Measurements from ENCODE around the gene GFPT1.

Gene GFPT1

GRCh38 chr2:69315160-69315761, 71.8 kb downstream of the GFPT1 start:
- no peak for DNase-seq

- DNase-seq = no peak
These were observed 76.0 kb downstream of the GFPT1 start for GRCh38 chr2:69311024-69311416.

GRCh38 chr2:69310111-69311023, 76.7 kb downstream of the GFPT1 start:
- DNase-seq = no peak

- DNase-seq = peak; percentile 60
These were observed 77.5 kb downstream of the GFPT1 start for GRCh38 chr2:69309351-69310110.

GRCh38 chr2:69308338-69308737, 78.7 kb downstream of the GFPT1 start:
- DNase-seq = no peak

- no peak for DNase-seq
These were observed 79.4 kb downstream of the GFPT1 start for GRCh38 chr2:69307579-69308064.

GRCh38 chr2:69306822-69307578, 80.0 kb downstream of the GFPT1 start:
- peak; percentile 84 for DNase-seq

GRCh38 chr2:69306393-69306821, 80.6 kb downstream of the GFPT1 start:
- DNase-seq = no peak

- no peak for DNase-seq
These were observed 81.2 kb downstream of the GFPT1 start for GRCh38 chr2:69305712-69306392.

GRCh38 chr2:69305166-69305565, 81.9 kb downstream of the GFPT1 start:
- no peak for DNase-seq

GRCh38 chr2:69304656-69305055, 82.4 kb downstream of the GFPT1 start:
- no peak for DNase-seq

- no peak for DNase-seq
These were observed 86.4 kb downstream of the GFPT1 start for GRCh38 chr2:69300650-69301049.

- DNase-seq = no peak
These were observed 87.1 kb downstream of the GFPT1 start for GRCh38 chr2:69299772-69300516.

- DNase-seq = peak; percentile 79
These were observed 88.2 kb downstream of the GFPT1 start for GRCh38 chr2:69298862-69299261.

GRCh38 chr2:69298261-69298660, 88.8 kb downstream of the GFPT1 start:
- peak; percentile 95 for DNase-seq

GRCh38 chr2:69297216-69297615, 89.8 kb downstream of the GFPT1 start:
- DNase-seq = no peak

GRCh38 chr2:69296421-69296820, 90.6 kb downstream of the GFPT1 start:
- DNase-seq = no peak

- peak; percentile 67 for DNase-seq
These were observed 94.8 kb downstream of the GFPT1 start for GRCh38 chr2:69292256-69292655.

- no peak for DNase-seq
These were observed 95.3 kb downstream of the GFPT1 start for GRCh38 chr2:69291721-69292120.

- DNase-seq = peak; percentile 68
These were observed 95.9 kb downstream of the GFPT1 start for GRCh38 chr2:69291004-69291650.
